ENCODE data around the gene MALL.
"Not testable (repeated sequence)": the region's sequence is repeated elsewhere in the genome, so short reads cannot be mapped to it uniquely, and the experiment has no call there.

DNA sequence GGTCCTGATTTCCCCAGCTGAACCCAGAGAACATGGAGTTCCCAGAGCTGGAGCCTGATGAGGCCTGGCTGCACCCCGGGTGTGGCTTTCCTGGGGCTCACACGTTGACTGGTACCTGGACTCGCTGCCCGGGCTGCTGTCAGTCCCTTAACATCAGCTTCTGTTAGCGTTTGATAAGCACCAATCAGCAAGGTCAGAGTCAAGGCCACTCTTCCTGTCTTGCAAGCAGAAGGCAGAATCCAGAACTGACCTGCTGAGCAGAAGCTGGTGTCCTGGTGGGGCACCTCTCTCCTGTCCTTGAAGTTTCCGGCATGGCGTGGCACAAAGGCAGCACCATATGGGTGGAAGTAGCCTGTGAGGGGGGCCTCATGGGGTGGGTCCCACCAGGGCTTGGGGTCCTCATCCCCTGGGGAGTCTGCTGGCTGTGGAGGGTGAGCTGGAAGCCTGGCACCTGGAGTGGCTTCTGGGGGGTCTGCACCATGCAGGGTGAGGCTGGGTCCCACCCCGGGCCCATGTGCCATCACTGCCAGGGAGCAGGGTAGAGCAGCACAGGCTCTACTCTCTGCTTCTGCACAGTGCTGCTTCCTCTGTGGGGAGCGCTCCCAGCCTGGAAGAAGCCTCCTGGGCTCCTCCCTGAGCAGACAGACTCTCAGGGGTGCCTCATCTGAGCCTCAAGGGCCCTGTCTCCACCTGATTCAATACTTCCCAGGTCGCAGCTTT is 73.5 kb downstream of the MALL start:
- TF ChIP-seq NFE2L2 (conservative IDR thresholded peaks at IDR 0.05; ENCODE audit: low read length); EP300 (IDR thresholded peaks at IDR 0.05); BHLHE40 (IDR thresholded peaks at IDR 0.05; ENCODE audit: low read depth, low read length): not testable (repeated sequence)
- TF ChIP-seq, protein P1, sequence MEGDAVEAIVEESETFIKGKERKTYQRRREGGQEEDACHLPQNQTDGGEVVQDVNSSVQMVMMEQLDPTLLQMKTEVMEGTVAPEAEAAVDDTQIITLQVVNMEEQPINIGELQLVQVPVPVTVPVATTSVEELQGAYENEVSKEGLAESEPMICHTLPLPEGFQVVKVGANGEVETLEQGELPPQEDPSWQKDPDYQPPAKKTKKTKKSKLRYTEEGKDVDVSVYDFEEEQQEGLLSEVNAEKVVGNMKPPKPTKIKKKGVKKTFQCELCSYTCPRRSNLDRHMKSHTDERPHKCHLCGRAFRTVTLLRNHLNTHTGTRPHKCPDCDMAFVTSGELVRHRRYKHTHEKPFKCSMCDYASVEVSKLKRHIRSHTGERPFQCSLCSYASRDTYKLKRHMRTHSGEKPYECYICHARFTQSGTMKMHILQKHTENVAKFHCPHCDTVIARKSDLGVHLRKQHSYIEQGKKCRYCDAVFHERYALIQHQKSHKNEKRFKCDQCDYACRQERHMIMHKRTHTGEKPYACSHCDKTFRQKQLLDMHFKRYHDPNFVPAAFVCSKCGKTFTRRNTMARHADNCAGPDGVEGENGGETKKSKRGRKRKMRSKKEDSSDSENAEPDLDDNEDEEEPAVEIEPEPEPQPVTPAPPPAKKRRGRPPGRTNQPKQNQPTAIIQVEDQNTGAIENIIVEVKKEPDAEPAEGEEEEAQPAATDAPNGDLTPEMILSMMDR (IDR thresholded peaks at IDR 0.05): not testable (repeated sequence)
- TF ChIP-seq, protein P2, sequence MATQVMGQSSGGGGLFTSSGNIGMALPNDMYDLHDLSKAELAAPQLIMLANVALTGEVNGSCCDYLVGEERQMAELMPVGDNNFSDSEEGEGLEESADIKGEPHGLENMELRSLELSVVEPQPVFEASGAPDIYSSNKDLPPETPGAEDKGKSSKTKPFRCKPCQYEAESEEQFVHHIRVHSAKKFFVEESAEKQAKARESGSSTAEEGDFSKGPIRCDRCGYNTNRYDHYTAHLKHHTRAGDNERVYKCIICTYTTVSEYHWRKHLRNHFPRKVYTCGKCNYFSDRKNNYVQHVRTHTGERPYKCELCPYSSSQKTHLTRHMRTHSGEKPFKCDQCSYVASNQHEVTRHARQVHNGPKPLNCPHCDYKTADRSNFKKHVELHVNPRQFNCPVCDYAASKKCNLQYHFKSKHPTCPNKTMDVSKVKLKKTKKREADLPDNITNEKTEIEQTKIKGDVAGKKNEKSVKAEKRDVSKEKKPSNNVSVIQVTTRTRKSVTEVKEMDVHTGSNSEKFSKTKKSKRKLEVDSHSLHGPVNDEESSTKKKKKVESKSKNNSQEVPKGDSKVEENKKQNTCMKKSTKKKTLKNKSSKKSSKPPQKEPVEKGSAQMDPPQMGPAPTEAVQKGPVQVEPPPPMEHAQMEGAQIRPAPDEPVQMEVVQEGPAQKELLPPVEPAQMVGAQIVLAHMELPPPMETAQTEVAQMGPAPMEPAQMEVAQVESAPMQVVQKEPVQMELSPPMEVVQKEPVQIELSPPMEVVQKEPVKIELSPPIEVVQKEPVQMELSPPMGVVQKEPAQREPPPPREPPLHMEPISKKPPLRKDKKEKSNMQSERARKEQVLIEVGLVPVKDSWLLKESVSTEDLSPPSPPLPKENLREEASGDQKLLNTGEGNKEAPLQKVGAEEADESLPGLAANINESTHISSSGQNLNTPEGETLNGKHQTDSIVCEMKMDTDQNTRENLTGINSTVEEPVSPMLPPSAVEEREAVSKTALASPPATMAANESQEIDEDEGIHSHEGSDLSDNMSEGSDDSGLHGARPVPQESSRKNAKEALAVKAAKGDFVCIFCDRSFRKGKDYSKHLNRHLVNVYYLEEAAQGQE (IDR thresholded peaks at IDR 0.05): not testable (repeated sequence)

Data from A549 (cell line).